ENCODE results near the gene ATP2A2. TPM values are rescaled to one million over a fixed set of nuclear protein-coding genes. Genes with fewer than 3 reads are reported as not detected.
"Not testable (repeated sequence)": the region's sequence is repeated elsewhere in the genome, so short reads cannot be mapped to it uniquely, and the experiment has no call there.

ATP2A2 gene
- total RNA-seq, 1 donor from 2014 or later, result 93.5 TPM

DNA sequence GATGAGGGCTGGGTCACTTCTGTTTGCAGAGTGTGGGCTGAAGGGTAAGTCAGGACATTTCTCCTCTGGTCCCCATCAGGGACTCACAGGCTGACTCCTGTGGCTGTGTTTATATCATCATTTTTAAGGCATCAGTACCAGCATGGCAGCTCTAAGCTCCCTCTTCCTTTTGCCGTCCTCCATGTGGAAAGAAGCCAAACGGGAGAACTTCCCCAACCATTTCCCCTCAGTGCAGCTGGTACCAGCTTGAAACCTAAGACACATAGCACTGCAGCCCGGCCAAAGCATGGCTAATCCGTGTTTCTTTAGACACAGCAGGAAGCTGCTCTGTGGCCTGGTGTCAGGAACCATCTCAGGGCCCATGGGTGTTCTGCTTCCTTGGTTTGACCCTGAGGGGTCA, 31.9 kb upstream of the ATP2A2 start:
- TF ChIP-seq CTCF (conservative IDR thresholded peaks at IDR 0.05; ENCODE audit: low read depth, low read length), result no peak
- DNase-seq (ENCODE audit: low read depth), result no peak

DNA sequence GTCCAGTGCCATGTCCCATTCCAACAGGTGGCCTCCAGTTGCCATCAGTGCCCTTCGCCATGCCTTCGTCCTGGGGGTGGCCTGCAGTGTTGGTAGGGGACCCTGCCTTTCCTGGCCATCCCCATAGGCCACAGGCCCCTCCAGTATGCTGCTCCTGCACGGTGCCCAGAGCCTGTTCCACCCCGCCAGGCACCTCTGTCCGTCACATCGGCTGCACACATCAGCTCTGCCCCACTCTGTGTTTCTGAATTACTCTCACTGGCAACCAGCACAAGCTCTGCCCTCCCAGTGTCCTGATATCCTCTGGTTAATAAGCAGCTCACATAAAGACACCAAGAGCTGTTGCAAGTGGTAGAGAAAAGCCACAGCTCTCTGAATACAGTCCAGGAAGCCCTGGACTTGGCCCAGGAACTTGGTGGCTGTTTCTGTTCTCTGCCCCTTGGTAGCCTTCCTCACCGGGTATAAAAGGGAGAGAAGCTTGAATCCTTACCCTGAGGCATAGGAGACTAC, 31.3 kb upstream of the ATP2A2 start:
- TF ChIP-seq CTCF (conservative IDR thresholded peaks at IDR 0.05; ENCODE audit: low read depth, low read length), result no peak
- peak; percentile 78 for DNase-seq (ENCODE audit: low read depth)
- no peak overlapping the region for H3K4me3 ChIP-seq (ENCODE audit: low read depth, low read length)

More for the DNA sequence above, 31.9 kb upstream of the ATP2A2 start:
- H3K4me3 ChIP-seq (ENCODE audit: low read depth, low read length), result no peak overlapping the region

- TF ChIP-seq CTCF (conservative IDR thresholded peaks at IDR 0.05; ENCODE audit: low read depth, low read length), result no peak
- no peak overlapping the region for H3K4me3 ChIP-seq (ENCODE audit: low read depth, low read length)
- no peak for DNase-seq (ENCODE audit: low read depth)
Measured at GRCh38 chr12:110251381-110251780, 29.7 kb upstream of the ATP2A2 start.

- H3K4me3 ChIP-seq (ENCODE audit: low read depth, low read length), result no peak overlapping the region
- no peak for DNase-seq (ENCODE audit: low read depth)
- no peak for TF ChIP-seq CTCF (conservative IDR thresholded peaks at IDR 0.05; ENCODE audit: low read depth, low read length)
Measured at GRCh38 chr12:110252716-110253115, 28.3 kb upstream of the ATP2A2 start.

GRCh38 chr12:110253176-110253575, 27.9 kb upstream of the ATP2A2 start:
- DNase-seq (ENCODE audit: low read depth), result no peak
- H3K4me3 ChIP-seq (ENCODE audit: low read depth, low read length), result no peak overlapping the region
- no peak for TF ChIP-seq CTCF (conservative IDR thresholded peaks at IDR 0.05; ENCODE audit: low read depth, low read length)

- no peak overlapping the region for H3K4me3 ChIP-seq (ENCODE audit: low read depth, low read length)
- TF ChIP-seq CTCF (conservative IDR thresholded peaks at IDR 0.05; ENCODE audit: low read depth, low read length), result no peak
- no peak for DNase-seq (ENCODE audit: low read depth)
Measured at GRCh38 chr12:110254971-110255540, 26.0 kb upstream of the ATP2A2 start.

DNA sequence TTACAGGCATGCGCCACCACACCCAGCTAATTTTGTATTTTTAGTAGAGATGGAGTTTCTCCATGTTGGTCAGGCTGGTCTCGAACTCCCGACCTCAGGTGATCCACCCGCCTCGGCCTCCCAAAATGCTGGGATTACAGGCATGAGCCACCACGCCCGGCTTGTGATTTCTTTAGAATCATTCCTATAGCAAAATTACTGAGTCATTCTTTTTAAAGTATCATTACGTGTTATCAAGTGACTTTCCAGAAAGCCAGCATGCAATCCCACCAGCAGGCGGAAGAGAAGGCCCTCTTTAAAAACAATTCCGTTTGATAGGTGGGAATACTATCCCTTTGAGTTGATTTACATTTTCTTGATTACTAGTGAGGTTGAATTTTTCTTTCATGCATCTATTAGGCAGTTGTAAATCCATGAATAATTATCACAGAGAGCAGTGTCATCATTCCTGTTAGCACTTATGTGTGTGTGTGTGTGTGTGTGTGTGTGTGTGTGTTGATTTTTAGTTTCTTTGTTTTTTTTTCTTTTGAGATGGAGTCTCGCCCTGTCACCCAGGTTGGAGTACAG, 25.1 kb upstream of the ATP2A2 start:
- not testable (repeated sequence) for H3K4me3 ChIP-seq (ENCODE audit: low read depth, low read length); DNase-seq (ENCODE audit: low read depth)

Data from epithelial cell of proximal tubule (primary cell).